ENCODE results near the gene NFIB.

NFIB gene

DNA sequence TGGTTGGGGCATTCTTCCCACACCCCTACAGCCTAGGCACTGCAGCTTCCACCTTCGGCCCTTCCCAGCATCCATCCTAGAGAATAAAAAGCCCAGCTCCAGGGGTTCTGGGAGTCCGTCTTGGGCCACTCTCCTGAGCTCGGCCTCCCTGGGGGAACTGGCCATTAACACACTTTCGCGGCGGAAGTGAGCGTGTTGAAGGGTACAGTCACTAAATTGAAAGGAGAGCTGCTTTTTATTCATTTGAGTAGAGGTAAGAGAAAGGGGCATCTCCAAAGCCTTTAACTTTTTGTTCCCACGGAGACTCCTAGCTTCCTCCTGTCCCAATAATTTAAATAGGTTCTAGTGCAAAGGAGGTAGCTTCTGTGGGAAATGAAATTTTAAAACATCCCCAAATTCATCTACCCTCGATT is 31.0 kb upstream of the NFIB start:
- no peak for DNase-seq

DNA sequence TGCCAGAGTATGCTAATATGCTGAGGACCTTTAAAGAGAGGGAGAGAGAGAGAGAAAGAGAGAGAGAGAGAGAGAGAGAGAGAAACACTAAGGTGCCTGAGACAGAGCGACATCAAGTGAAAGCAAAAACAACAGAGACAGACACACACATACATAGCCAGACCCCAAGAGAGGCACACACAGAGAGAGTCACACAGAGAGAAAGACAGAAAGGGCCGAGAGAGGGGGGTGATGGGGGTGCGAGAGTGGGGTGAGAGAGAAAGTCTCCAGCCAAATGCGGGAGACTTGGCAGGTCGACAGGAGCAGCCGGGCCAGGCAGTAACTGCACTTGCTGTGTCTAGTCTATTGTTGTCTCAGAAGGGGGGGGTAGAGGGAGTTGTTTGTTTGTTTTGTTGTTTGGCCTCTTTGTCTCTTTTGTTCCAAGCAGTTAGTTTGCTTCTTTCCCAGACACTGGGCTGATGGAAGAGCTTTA is 30.1 kb upstream of the NFIB start:
- DNase-seq, result no peak

- no peak for DNase-seq
Observed at GRCh38 chr9:14343261-14344031, 29.5 kb upstream of the NFIB start.

DNA sequence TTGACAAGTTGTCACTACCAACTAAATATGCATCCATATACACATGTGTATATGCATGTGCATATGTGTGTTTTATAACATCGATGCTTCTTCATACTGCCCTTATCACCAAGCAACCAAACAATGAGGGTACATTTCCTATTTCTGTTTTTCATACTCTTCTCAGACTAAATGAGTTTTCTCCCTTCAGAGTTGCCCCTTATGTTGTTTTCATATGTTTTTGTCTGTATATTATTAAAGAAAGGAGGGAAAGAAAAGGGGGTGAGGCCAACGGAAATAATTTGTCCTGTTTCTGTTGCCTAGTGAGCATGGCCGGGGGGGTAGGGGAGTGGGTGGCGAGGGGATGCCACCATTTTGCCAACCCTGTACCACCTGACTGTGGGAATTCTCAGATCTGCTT is 28.8 kb upstream of the NFIB start:
- no peak for DNase-seq

DNA sequence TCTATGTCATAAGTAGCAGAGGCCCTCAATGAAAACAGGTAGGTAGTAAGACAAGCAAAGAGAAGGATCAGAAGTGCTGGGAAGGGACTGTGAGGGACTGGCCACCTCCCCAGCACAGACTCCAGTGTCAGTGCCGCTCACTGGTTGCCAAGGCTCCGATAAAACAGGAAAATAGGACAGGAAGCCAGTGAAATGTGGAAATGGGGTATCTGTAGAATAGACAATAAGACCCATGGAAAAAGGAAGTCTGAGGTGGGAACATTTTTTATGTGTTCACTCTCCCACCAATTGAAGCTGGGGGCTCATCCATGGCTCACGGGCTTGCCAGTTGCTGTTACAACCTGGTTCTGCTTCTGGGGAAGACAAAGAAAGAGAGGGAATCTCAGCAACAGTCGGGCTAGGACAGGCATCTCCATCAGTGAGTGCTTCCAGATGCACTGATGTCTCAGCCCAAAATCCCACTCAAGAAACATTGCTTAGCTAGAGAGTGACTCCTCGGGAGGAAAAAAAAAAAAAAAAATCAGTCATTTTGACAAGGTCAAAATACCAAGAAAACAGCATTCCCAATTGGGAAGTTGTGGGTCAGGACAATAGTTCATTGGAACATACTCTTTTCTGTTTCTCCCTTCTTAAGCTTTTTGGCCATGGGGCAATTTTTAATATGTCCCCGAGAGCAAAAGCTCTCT is 27.6 kb upstream of the NFIB start:
- no peak for DNase-seq

DNA sequence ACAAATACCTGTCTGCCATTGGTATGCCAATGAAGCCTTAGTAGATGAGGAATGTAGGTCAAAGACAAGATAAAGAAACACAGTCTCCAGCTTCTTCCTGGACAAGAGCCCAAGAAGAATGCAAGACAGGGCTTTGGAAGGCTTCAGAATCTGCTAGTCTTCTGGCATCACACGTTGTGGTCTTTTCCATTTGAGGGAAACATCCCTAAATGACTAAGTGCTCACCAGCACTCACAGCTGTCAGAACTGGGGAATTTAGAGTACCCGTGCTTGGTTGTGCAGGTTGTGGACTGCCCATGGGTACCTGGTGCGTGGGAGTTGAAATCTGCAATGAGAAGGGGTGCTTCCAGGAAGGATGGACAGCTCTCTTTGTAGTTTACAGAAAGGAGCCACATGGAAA is 27.1 kb upstream of the NFIB start:
- DNase-seq, result no peak

- no peak for DNase-seq
Observed at GRCh38 chr9:14340219-14340873, 26.4 kb upstream of the NFIB start.

- DNase-seq, result no peak
Observed at GRCh38 chr9:14339746-14340145, 25.8 kb upstream of the NFIB start.

GRCh38 chr9:14337615-14338014 is 23.7 kb upstream of the NFIB start:
- DNase-seq, result no peak

DNA sequence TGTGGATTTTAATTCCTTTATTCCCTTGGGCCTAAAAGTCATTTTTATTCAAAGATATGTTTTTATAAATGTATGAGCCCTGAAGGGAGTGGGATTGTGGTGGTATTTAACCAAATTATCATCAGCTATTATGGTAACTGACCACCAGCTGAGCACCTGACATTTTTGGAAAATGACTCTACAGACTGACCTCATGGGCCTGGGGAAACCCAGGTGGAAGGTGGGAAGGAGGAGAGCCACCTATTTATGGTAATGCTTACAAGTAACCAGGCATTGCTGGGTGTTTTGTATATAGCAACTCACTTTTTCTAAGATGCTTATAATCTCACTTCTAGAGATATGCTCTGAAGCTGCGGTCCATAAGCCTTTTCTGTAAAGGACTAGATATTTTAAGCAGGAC is 22.3 kb upstream of the NFIB start:
- DNase-seq, result no peak

- DNase-seq, result no peak
Observed at GRCh38 chr9:14331120-14331519, 17.2 kb upstream of the NFIB start.

- no peak for DNase-seq
Observed at GRCh38 chr9:14327036-14327435, 13.1 kb upstream of the NFIB start.

DNA sequence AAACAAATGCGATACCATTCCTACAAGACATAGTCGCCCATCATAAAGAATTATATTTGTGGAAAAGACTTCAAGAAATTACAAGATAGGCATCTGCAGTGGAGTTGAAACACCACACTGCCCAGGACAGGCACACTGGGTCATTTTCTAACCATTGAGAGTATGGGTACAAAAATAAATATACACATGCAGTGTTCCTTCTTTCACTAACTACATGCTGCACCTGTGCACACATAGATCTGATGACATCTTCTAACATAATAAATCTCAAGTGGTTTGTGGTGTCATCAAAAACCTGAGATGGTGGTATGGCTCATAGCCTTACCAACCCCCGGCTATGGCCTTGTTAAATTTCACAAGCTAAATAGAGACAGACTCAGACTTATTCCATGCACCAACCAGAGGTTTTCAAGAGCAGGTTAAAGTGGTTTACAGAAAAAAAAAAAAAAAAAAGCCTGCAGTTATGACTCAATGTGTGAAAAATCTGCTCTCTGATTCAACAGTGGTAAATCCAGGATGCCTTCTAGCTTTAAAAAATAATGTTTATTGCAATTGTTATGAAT is 12.4 kb upstream of the NFIB start:
- DNase-seq, result no peak

DNA sequence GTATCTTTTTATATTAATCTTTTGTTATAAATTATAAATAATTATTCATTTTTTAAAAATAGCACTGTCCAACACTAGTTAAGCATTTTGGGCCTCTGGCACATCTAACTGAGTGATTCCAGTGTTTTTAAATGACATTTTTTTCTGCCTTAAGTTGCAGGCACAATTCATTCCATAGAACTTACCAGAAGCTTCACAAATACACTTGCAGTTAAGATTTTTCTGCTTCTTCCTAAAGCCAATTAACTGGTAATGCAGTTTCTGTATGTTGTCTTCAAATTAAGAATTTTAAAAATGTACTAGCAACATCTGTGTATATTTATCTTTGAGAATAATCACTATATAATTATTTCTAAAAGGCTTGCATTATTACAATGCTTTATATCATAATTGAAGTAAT is 11.2 kb upstream of the NFIB start:
- DNase-seq, result no peak

DNA sequence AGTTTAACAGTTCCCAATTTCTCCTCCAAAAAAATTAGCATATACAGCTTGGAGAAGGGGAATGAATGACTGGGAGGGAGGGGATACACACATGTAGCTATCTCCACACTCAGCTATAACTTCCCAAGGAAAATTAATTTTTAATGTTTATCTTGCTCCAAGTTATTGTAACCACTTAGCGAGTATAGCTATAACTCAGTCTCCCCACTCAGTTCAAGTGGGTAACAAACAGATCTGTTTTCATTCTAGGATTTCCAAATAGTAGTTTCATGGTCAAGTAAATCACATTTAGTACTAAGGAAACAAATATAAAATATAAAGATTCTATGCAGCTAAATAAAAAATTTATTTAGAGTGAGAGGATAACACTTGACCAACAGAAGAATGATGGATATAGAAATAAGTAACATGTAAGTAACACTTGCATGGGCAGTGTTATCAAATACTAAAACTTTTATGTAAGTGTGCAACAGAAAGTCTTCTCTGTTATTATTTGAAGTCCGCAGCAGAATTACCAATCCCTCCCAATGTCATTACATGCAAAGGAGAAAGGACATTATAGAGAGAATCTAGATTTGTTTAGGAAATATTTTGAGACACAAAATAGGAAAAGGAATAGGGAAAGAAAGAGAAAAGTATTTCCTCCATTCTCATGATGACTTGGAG is 10.2 kb upstream of the NFIB start:
- DNase-seq, result no peak

- no peak for DNase-seq
Observed at GRCh38 chr9:14323083-14323971, 9.4 kb upstream of the NFIB start.

GRCh38 chr9:14322211-14323082 is 8.5 kb upstream of the NFIB start:
- peak; percentile 77 to 82 for DNase-seq

DNA sequence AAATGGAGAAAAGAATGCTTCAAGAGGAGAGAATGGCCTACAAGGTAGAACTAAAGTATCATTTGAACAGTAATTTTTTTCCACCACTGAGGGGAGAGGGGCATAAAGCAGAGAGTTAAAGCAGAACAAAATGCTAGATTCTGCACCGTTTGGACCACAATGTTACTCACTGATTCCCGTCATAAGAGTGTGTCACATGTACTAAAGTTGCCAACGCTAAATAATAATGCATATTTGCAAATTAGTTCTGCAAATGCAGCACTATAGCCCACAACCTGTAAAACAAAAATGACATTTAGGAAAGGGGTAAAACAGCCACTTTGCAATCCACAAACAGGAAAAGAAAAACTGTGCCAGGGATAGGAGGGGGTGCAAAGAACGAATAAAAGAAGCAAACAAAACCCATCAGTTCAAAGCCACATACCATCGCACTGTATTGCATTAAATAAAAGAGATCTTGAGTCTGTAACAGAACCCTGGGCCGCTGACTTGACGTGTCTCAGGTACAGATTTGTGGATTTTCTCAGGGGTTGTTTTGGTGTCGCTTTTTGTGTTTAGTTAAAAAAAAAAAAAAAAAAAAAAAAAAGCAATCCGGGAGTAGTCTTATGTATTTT is 7.7 kb upstream of the NFIB start:
- DNase-seq, result no peak

DNA sequence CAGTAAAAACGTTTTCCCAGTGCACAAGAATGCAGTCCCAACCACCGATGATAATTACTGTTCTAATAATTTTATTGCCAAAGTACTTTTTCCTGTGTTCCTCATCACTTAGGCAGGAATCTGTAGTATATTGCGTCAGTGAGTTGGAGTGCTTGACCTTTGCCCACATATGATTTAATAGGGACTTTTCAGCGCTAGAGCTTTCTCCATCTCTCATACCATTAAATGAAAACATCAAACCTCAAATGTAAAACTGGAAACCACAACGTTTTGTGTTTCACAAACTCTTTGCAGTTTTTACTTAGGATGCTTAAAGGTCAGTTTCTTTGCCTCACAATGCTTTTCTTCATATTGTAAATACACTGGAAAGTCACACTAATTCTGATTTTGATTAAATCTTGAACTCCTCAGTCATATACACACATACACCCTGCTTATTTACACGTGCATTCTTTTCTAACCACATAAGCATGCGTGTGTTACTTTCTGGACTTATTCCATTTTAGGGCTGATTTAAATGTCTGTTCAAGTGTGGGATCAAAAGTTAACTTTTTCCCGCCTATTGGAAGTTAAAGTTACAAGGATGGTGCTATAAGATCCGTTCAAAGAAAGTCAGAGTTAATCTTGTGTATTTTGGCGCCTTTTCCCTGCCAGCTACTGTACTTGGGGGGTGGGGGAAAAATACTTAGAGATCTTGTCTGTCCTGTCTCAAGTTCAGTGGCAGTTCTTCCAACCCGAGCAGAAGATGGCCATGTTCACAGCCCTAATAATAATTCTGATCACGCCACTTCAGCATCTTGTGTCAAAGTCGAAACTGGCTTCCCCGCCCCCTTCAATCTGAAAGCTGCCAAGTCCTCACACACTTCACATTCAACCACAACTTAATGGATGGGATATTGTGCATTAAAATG is 6.6 kb upstream of the NFIB start:
- no peak for DNase-seq

Measured in activated CD4-positive, alpha-beta T cell treated with anti-CD3 and anti-CD28 coated beads, Interleukin-2, amount 50 U/mL, for 48 hours (primary cell).